Tibial nerve (tissue), 4 donors: ENCODE measurements around the gene TTLL8. TPM values are rescaled to one million over a fixed set of nuclear protein-coding genes. Genes with fewer than 3 reads are reported as not detected.

ENCODE experiments used
- DNase-seq, 2 donors: peaks; one replicate each; pipeline ENCODE4 v3.0.0-alpha.2; 2019; ENCODE audit warnings: low spot score in 2 of 2
- H3K27ac ChIP-seq, 4 donors: fragments of 200-600 bp; sonication (generic) in 3 of 4; one replicate each; pipeline ENCODE4 v1.5.1; 2017 to 2019; ENCODE audit warnings: mild to moderate bottlenecking in 1 of 4
- H3K27me3 ChIP-seq, 2 donors: fragments of 200-600 bp; sonication (generic) in 1 of 2; one replicate each; pipeline versions ENCODE4 v1.5.1 to v1.6.0; 2017 to 2019
- H3K36me3 ChIP-seq, 3 donors: fragments of 200-600 bp; sonication (generic); one replicate each; pipeline ENCODE4 v1.5.1; 2018 to 2019
- H3K4me1 ChIP-seq, 4 donors: fragments of 200-600 bp; sonication (generic) in 3 of 4; one replicate each; pipeline ENCODE4 v1.5.1; 2017 to 2019
- H3K4me3 ChIP-seq, 4 donors: fragments of 200-600 bp; sonication (generic) in 3 of 4; one replicate each; pipeline ENCODE4 v1.5.1; 2017 to 2019; ENCODE audit warnings: mild to moderate bottlenecking in 1 of 4, moderate library complexity in 1 of 4
- H3K9me3 ChIP-seq, 4 donors: fragments of 200-600 bp; sonication (generic) in 3 of 4; one replicate each; pipeline ENCODE4 v1.5.1; 2017 to 2019
- CTCF ChIP-seq, 5 experiments: fragments of 200-600 bp in 3 of 5; fragments of 450-650 bp in 2 of 5; sonication (generic) in 3 of 5; IDR thresholded peaks; one replicate each; pipeline ENCODE4 v1.5.1; 2016 to 2019; ENCODE audit warnings: antibody characterized with exemption in 5 of 5, mild to moderate bottlenecking in 3 of 5, moderate library complexity in 2 of 5
- EP300 ChIP-seq, 2 donors: sonication (generic); formaldehyde crosslinking; IDR thresholded peaks; one replicate each; pipeline ENCODE4 v1.6.1; 2017; ENCODE audit warnings: antibody characterized with exemption in 2 of 2, mild to moderate bottlenecking in 1 of 2
- POLR2A ChIP-seq, 2 donors: fragments of 450-650 bp; IDR thresholded peaks; one replicate each; pipeline ENCODE4 v1.6.1; 2017; ENCODE audit warnings: antibody characterized with exemption in 2 of 2, mild to moderate bottlenecking in 2 of 2, moderate library complexity in 2 of 2
- WGBS, 2 donors: methylation state at CpG; one replicate each; pipeline ENCODE4 v1.1.5; 2018; 5-methylcytosine and 5-hydroxymethylcytosine counted together
- total RNA-seq, 4 donors: library from RNA; depleted of rRNA; stranded (reverse); fragments of >200 nt; gene quantifications; one replicate each; pipeline ENCODE4 v1.1.0, GENCODE V29; 2016

TTLL8 gene
- total RNA-seq, 4 donors from 2014 or later, result not detected

GRCh38 chr22:50015451-50016307 lies 42.4 kb downstream of the TTLL8 start:
- peaks cover 0 to 16% (median 7%) of the 10 kb centered on the region in 4 donors for H3K4me1 ChIP-seq
- H3K36me3 ChIP-seq, result no peaks in the 10 kb centered on the region
- 31 to 45% methylated on average over 19 to 25 of the region's 30 CpGs for WGBS, 2 donors
- DNase-seq, result no peak
- no peak overlapping the region for H3K27ac ChIP-seq
- no peak overlapping the region for H3K4me3 ChIP-seq
- TF ChIP-seq EP300 (IDR thresholded peaks at IDR 0.05) (no peak), CTCF (IDR thresholded peaks at IDR 0.05) (no peak), POLR2A (IDR thresholded peaks at IDR 0.05) (no peak)
- peaks cover 0 to 80% of the 10 kb centered on the region in 2 donors for H3K27me3 ChIP-seq
- no peaks in the 10 kb centered on the region for H3K9me3 ChIP-seq

GRCh38 chr22:50014655-50015401 lies 43.3 kb downstream of the TTLL8 start:
- Histone ChIP-seq H3K27ac (no peak overlapping the region), H3K36me3 (no peaks in the 10 kb centered on the region), H3K4me1 (peaks cover 0 to 20% (median 8%) of the 10 kb centered on the region in 4 donors), H3K27me3 (peaks cover 0 to 88% of the 10 kb centered on the region in 2 donors), H3K9me3 (no peaks in the 10 kb centered on the region), H3K4me3 (no peak overlapping the region)
- no peak for DNase-seq
- WGBS, 2 donors, result 0 to 6% methylated on average over 8 to 32 of the region's 91 CpGs
- no peak for TF ChIP-seq EP300 (IDR thresholded peaks at IDR 0.05)
- TF ChIP-seq CTCF (IDR thresholded peaks at IDR 0.05), result no peak
- no peak for TF ChIP-seq POLR2A (IDR thresholded peaks at IDR 0.05)

GRCh38 chr22:50014053-50014501 lies 44.0 kb downstream of the TTLL8 start:
- Histone ChIP-seq H3K4me1 (peaks cover 0 to 20% (median 8%) of the 10 kb centered on the region in 4 donors), H3K9me3 (no peaks in the 10 kb centered on the region), H3K4me3 (no peak overlapping the region), H3K27me3 (peaks cover 0 to 96% of the 10 kb centered on the region in 2 donors), H3K36me3 (no peaks in the 10 kb centered on the region), H3K27ac (no peak overlapping the region)
- no peak for TF ChIP-seq POLR2A (IDR thresholded peaks at IDR 0.05)
- no peak for TF ChIP-seq EP300 (IDR thresholded peaks at IDR 0.05)
- TF ChIP-seq CTCF (IDR thresholded peaks at IDR 0.05), result no peak
- 43% methylated on average over 9 to 10 of the region's 16 CpGs for WGBS, 2 donors
- no peak for DNase-seq

- no peak for TF ChIP-seq EP300 (IDR thresholded peaks at IDR 0.05)
- no peak for TF ChIP-seq POLR2A (IDR thresholded peaks at IDR 0.05)
- TF ChIP-seq CTCF (IDR thresholded peaks at IDR 0.05), result peak in 3 of 5 experiments; percentile 5 to 27 (median 9)
- Histone ChIP-seq H3K27ac (no peak within 1 kb of the TSS), H3K27me3 (peaks cover 0 to 91% of the 10 kb centered on the region in 2 donors), H3K4me1 (peaks cover 0 to 20% (median 8%) of the 10 kb centered on the region in 4 donors), H3K9me3 (no peaks in the 10 kb centered on the region), H3K4me3 (no peak within 1 kb of the TSS), H3K36me3 (no peaks in the 10 kb centered on the region)
- WGBS, 2 donors, result 49 to 61% methylated on average over 24 to 29 of the region's 29 CpGs
- no peak for DNase-seq
Measured at GRCh38 chr22:50012211-50013181, 45.6 kb downstream of the TTLL8 start, which contains the start of gene IL17REL. Gene IL17REL, minus strand, starts transcription at chr22:50012765. Its CDS starts 119 bp downstream, at chr22:50012646.
